Urinary bladder (tissue), 4 donors: ENCODE data around the gene DYSF. TPM values are rescaled to one million over a fixed set of nuclear protein-coding genes. Genes with fewer than 3 reads are reported as not detected.
A peak's percentile ranks its signal among the peaks of the same experiment; 100 is the strongest.

Source experiments
- DNase-seq: peaks from one replicate; pipeline ENCODE4 v3.0.0-alpha.2; 2015; ENCODE audit errors: extremely low spot score
- H3K27ac ChIP-seq: one replicate; pipeline ENCODE4 v1.5.1; 2013; ENCODE audit warnings: low read depth, mild to moderate bottlenecking, moderate library complexity
- H3K36me3 ChIP-seq: one replicate; pipeline ENCODE4 v1.6.1; 2013; ENCODE audit warnings: mild to moderate bottlenecking, moderate library complexity; ENCODE audit not compliant: insufficient read depth
- H3K4me1 ChIP-seq: one replicate; pipeline ENCODE4 v1.6.1; 2013; ENCODE audit warnings: mild to moderate bottlenecking, moderate library complexity; ENCODE audit not compliant: insufficient read depth
- H3K4me3 ChIP-seq: one replicate; pipeline ENCODE4 v1.5.1; 2013; ENCODE audit warnings: low read depth, low read length
- WGBS: extraction: QIAGEN DNeasy Blood & Tissue Kit; methylation state at CpG from one replicate; pipeline ENCODE4 v1.1.7; 2013; 5-methylcytosine and 5-hydroxymethylcytosine counted together
- polyA plus RNA-seq: library from polyadenylated mRNA; stranded (reverse); fragments of 200-250 nt; gene quantifications from one replicate; pipeline ENCODE4 v1.2.3, GENCODE V29; 2013
- total RNA-seq: library from RNA; depleted of rRNA; stranded (reverse); fragments of >200 nt; gene quantifications from one replicate; pipeline ENCODE4 v1.2.3, GENCODE V29; 2014
- donor health status: healthy with polysubstance abuse.
- donor health status: healthy.

Gene DYSF
- total and polyA plus RNA-seq, 2 donors = 19.0 to 22.9 TPM

DNA sequence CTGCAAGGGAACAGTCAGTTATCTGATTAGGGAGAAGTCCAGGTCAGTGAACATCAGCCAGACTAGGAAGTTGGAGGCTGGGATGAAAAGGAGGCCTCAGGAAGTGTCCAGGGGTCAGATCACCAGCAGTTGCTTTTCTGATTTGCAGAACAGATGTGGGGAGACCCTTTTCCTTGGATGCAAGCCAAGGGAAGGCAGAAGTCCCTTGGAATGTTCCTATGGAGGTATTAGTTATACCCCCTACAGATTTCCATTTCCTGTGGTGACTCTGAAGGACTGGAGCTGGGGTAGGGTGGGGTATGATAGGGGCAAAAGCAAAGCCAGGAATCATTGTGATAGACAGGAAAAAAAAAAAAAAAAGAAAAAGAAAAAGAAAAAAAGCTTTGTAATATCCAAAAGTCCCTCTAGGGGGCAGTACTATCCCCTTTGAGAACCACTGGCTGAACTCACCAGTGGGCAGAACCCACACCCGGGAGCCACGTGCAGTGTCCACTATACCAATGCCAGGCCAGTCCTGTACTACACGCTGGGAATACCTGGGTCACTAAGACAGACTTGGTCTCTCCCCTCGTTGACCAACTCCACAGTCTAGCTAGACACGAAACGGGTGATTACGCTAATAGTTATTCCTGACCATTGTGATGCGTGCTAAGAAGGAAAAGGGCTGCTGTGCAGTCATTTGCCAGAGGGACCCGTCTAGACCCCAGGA lies 7.4 kb downstream of the DYSF start:
- Histone ChIP-seq H3K27ac (no peak overlapping the region), H3K4me3 (no peak overlapping the region), H3K4me1 (no peaks in the 10 kb centered on the region), H3K36me3 (no peaks in the 10 kb centered on the region)
- DNase-seq = no peak
- 67% methylated on average over 9 of the region's 9 CpGs for WGBS

DNA sequence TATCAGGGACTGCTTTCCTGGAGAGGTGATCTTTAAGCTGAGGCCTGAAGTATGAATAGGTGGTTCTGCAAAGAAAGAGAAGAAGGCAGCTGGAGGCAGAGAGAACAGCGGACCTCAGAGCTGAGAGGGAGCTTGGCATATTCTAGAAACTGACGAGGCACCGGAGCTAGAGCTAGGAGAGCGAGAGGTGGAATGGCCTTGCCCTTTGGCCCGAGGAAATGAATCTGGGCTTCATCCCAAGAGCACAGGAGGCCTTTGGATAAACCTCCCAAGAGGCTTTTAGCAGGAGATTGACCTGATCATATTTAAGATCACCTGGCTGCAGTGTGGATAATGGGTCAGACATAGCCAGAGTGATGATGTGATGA lies 7.9 kb downstream of the DYSF start:
- 49% methylated on average over 5 of the region's 5 CpGs for WGBS
- Histone ChIP-seq H3K36me3 (no peaks in the 10 kb centered on the region), H3K4me3 (no peak overlapping the region), H3K27ac (no peak overlapping the region), H3K4me1 (peaks cover 2% of the 10 kb centered on the region)
- DNase-seq = no peak

DNA sequence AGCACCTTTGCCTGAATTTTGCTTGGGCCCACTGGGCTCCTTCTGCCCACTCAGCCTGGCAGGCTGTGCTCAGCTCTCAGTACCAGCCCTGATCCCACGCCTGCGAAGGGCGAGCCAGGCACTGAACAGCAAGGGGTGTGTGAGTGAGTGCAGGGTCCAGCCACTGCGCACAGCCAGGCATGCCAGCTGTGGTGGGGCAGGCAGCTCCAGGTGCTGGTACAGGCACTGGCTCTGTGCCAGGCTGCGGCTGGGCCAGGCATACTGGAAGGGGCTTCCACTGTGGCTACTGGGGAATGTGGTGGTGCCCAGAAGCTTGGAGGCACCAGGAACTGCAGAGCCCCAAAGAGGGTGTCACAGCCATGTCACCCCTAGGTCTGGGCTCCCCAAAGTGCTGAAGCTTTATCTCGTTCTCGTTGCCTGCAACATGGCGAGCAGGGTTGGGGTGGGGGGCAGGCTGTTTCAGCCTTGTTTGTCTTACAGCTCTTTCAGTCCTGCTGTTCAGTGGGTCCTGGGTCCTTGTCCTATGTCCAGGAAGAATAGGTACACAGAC lies 8.8 kb downstream of the DYSF start:
- no peak overlapping the region for H3K27ac ChIP-seq
- H3K36me3 ChIP-seq = no peaks in the 10 kb centered on the region
- 94% methylated on average over 8 of the region's 8 CpGs for WGBS
- H3K4me3 ChIP-seq = no peak overlapping the region
- DNase-seq = no peak
- H3K4me1 ChIP-seq = peaks cover 2% of the 10 kb centered on the region

DNA sequence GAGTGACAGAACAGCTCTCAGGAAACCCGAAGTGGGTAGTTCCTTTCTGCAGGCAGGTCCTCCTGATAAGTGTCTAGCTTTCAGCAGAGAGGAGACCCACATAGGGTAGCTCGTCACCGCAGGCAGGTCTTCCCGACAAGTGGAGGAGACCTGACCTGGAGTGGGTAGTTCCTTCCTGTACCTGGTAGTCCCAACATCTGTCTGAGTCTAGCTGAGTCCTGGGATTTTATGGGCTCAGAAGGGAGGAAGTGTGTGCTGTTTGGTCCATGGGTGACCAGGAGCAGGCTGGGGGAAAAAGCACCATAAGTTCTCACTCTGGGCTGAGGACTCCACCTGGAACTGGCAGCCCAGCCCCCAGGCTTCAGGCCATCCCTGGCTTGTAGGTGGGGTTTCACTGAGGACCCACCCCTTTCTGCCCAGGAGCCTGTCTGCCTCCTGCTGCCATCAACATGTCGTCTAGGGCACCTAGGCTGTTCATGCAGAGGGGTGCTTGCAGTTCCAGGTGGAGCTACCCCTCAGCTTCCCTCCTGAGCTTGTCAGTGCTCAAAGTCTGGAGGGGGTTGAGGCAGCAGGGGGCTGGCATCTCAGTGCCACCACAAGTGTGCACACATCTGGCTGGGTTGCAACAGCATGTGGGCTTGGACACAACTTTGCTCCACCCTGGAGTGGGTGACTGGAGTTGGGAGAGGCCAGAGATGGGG lies 9.4 kb downstream of the DYSF start:
- 89% methylated on average over 5 of the region's 5 CpGs for WGBS
- peaks cover 2% of the 10 kb centered on the region for H3K4me1 ChIP-seq
- DNase-seq = no peak
- H3K27ac ChIP-seq = no peak overlapping the region
- no peaks in the 10 kb centered on the region for H3K36me3 ChIP-seq
- no peak overlapping the region for H3K4me3 ChIP-seq

DNA sequence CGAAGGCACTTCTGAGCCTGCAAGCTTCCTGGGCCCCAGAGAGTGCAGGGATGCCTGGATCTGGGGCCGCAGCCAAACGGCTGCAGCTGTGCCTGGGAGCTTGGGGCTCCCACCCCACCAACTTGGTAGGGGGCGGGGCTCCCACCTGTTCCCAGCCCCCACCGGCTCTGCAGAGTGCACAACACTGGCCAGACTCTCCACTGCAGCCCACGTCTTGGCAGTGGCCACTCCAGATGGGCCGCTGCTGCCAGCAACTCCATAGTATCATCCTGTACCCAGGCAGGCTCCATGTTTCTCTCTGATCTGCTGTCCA lies 9.9 kb downstream of the DYSF start:
- no peaks in the 10 kb centered on the region for H3K36me3 ChIP-seq
- H3K4me1 ChIP-seq = peaks cover 2% of the 10 kb centered on the region
- H3K4me3 ChIP-seq = no peak overlapping the region
- 65% methylated on average over 7 of the region's 7 CpGs for WGBS
- no peak for DNase-seq
- H3K27ac ChIP-seq = no peak overlapping the region

DNA sequence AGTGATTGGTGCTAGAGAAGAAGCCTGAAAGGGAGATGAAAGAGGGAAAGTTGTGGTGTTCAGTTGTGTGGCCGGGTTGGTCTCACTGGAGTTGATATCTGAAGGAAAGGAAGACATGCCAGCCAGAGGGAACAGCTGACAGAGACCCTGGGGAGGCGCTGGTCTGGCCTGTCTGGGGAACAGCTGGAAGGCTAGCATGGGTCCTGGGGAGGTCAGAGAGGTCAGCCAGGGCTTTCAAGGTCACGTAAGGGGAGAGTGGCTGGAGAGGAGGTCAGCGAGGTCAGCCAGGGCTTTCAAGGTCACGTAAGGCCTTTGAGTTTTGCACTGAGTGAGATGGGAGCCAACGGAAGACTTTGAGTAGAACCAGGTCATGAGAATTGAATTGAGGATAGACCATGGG lies 11.0 kb downstream of the DYSF start:
- H3K27ac ChIP-seq = no peak overlapping the region
- peaks cover 2% of the 10 kb centered on the region for H3K4me1 ChIP-seq
- WGBS = 94% methylated on average over 6 of the region's 6 CpGs
- no peak overlapping the region for H3K4me3 ChIP-seq
- DNase-seq = no peak
- no peaks in the 10 kb centered on the region for H3K36me3 ChIP-seq

DNA sequence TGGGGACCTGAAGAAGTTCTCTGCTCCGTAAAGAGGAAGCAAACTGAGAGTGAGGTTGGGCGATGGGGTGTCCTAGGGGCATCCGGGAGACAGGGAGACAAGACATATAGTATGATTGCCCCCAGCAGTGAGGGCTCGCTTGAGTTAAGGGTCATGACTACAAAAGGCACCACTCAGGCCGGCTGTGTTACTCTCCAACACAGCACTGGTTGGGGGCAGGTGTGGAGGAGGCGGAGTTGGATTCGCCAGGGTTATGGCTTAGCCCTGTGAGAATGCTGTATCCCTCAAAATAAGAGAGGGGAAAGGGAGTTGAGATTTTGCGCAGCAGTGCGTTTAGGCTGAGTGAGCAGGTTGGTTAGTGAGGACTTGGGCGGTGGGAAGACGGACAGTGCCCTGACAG lies 12.0 kb downstream of the DYSF start:
- Histone ChIP-seq H3K36me3 (no peaks in the 10 kb centered on the region), H3K4me1 (peaks cover 2% of the 10 kb centered on the region), H3K27ac (no peak overlapping the region), H3K4me3 (no peak overlapping the region)
- DNase-seq = no peak
- 67% methylated on average over 11 of the region's 11 CpGs for WGBS

DNA sequence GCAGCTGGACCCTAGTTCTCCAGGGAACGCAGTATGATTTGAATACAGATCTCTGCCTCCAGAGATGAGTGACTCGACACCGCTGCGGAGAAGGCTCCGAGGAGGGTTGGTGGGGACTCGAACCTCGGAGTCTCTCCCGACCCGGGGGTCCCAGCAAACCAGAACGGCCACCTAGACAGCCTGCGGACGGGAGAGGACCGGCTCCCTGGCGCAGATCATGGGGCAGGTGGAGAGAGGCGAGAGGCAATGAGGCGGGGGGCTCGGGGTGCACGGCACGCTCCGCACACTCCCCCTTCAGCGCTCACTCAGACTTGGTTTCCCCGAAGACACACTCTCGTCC lies 12.6 kb downstream of the DYSF start:
- Histone ChIP-seq H3K36me3 (no peaks in the 10 kb centered on the region), H3K27ac (no peak overlapping the region), H3K4me1 (peaks cover 2% of the 10 kb centered on the region), H3K4me3 (peak overlapping the region; percentile 60)
- WGBS = 20% methylated on average over 23 of the region's 23 CpGs
- no peak for DNase-seq

DNA sequence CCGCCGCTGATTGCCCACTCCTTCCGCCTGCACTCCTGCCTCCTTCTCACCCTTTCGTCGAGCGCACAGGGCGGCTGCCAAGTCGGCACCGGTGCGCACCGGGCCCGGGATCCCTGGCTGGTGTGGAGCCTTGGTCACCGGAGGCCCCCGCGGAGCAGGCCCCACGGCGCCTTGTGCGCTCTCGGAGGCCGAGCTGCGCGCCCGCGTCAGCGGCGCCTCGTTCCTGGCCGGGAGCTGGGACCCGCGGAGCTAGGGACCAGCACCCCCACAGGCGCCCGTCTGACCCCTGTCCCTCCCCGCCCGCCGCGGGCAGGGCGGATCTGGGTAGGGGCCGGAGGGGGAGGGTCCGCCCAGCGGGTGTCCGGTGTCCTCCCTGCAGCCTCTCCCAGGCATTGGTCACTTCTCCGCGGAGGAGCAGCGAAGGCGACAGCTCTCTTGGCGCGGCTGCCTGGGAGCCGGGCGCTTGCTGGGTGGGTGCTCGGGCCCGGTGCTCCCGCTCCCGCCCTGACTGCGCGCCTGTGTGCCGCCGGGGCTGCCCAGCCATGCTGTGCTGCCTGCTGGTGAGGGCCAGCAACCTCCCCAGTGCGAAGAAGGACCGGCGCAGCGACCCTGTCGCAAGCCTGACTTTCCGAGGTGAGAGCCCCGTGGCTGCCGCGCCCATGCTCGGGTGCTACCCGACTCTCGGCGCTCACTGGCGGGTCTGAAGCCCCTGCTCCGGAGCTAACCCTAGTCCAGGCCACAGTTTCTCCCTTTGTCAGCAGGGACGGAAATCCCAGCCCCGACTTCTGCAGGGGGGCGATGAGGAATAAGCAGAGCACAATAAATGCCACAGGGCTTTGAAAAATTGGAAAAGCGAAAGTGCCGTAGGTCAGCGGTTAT lies 13.2 kb downstream of the DYSF start:
- DNase-seq = no peak
- Histone ChIP-seq H3K4me1 (peaks cover 2% of the 10 kb centered on the region), H3K27ac (no peak overlapping the region), H3K4me3 (peak overlapping the region; percentile 60), H3K36me3 (no peaks in the 10 kb centered on the region)
- 1% methylated on average over 78 of the region's 78 CpGs for WGBS

DNA sequence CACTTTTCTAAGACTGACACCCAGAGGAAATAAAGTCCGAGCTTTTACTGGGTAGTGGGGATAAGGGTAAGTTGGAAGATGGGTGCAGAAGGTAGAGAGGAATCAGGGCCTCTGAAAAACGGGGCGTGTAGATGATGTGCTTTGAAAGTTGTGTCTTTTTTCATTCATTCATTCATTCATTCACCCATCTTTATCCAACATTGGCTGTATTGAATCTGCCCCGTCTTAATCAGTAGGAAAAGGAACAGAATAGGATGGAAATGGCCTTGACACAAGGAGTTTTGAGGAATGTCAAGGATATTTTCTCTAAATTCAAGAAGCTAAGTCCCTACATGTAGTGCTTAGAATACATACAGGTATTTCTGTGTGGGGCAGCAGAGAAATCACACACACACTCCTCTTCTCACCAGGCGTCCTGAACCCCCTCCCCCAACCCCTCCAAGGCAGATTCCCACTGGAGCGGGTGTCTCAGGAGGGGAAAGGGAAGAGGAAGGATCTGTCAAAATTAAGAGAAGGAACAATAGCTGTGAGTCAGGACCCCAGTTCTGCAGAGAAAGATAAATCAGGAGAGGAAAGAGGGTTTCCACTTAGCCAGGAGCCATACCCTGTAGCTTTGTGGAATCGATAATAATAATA lies 13.9 kb downstream of the DYSF start:
- peaks cover 2% of the 10 kb centered on the region for H3K4me1 ChIP-seq
- no peaks in the 10 kb centered on the region for H3K36me3 ChIP-seq
- DNase-seq = no peak
- no peak overlapping the region for H3K27ac ChIP-seq
- H3K4me3 ChIP-seq = peak overlapping the region; percentile 60
- WGBS = 36% methylated on average over 7 of the region's 7 CpGs

DNA sequence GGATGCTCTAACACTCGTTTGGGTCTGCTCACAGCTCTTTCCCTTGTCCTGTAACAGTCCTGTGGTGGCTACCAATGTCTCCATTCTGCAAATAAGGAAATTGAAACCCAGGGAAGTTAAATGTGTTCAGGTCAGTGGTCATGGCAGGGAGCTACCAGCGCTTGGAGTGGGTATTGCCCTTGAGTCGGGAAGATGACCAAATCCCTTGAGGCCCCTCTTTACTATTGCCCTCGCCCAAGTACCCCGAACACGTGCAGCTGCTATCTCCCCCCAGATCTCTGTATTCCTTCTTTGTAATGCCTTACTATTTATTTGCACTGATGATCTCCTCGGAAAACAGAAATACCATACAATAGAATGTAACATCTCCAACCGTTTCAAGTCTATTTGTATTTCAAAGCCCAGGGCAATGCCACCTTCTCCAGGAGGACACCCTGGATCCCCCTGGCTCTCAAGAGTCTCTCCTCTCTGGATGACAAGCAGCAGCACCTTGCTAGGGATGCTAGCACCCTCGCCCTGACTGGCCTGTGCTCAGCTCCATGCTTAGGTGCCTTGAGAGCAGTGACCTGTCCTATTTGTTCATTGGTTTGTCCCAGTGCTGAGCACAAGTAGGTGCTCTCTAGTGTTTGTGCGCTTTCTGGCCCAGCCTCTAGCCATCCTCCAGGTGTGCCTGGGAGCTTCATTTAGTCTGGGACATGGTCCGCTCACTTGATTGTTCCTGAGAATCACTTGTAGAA lies 15.1 kb downstream of the DYSF start:
- Histone ChIP-seq H3K36me3 (no peaks in the 10 kb centered on the region), H3K4me1 (peaks cover 2% of the 10 kb centered on the region), H3K4me3 (no peak overlapping the region), H3K27ac (no peak overlapping the region)
- 83% methylated on average over 11 of the region's 11 CpGs for WGBS
- DNase-seq = no peak

DNA sequence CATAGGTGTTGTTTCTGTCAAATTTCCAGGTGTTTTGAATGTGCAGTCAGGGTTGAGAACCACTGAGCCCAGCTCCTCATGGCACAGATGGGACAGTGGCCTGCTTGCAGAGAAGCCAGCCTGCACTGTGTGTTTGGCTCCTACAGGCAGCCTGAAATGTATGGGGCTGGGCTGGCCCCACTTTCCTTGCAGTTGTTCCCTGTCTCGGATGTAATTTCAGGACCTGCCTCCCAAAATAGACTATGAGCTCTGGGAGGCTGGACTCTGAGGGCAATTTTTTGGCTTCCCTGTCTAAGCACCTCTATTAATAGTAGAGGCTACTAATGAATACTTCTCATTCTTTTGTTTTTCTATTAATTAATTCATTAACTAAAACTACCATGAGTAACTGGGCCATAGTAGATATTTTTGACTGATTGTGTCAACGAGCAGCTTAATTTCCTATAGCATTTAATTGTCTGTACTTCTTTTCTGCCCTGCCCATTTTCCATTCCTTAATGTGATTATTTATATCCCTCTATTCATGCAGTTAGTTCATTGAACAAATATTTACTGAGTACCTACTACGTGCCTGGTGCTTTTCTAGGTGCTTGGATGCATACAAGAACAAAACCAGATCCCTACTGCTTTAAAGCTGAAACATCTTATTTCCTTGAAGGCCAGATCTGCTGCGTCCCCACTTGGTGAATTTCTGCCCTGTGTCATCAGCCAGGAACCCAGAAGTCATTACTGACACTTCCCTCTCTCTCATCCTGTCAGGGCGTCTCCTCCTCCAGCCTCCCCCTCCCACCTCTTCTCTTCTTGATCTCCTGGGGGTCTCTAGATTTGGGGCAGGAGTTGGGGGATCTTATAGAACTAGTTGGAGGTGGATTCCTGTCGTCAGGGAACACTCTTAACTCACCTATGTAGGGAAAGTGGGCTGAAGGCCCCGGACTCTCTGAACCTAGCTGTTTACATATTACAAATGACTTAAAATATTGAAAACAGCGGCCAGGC lies 16.3 kb downstream of the DYSF start:
- WGBS = 82% methylated on average over 8 of the region's 8 CpGs
- Histone ChIP-seq H3K36me3 (no peaks in the 10 kb centered on the region), H3K27ac (no peak overlapping the region), H3K4me3 (no peak overlapping the region), H3K4me1 (peaks cover 2% of the 10 kb centered on the region)
- no peak for DNase-seq
